ENCODE data around the gene PIGS.

DNA sequence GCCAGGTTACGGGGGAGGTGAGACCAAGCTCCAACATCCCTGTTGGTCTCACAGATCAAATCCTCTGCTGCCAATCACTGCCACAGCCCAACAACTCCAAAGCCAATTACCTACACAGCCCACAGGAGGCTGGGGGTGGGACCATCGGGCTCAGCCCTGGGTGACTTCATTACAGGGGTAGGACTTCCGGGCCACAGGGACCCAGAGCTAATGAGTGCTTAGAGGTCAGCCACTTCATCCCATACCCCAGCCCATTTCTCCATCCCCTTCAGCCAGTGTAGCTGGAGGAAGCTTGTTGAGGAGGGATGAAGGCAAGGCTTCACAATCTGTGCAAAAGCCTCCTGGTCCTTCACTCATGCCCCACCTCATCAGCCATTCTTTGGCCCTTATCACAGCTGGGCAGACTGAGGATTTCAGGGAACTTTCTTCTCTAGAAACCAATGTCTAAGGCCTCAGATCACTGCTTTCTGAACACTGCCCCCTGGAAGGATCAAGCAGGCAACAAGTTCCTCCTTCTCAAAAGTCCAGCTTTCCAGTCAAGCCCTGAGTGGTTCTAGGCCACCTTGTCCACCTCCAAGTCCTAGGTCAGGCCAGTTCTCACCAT is 59.4 kb downstream of the PIGS start:
- TF ChIP-seq, protein P1, sequence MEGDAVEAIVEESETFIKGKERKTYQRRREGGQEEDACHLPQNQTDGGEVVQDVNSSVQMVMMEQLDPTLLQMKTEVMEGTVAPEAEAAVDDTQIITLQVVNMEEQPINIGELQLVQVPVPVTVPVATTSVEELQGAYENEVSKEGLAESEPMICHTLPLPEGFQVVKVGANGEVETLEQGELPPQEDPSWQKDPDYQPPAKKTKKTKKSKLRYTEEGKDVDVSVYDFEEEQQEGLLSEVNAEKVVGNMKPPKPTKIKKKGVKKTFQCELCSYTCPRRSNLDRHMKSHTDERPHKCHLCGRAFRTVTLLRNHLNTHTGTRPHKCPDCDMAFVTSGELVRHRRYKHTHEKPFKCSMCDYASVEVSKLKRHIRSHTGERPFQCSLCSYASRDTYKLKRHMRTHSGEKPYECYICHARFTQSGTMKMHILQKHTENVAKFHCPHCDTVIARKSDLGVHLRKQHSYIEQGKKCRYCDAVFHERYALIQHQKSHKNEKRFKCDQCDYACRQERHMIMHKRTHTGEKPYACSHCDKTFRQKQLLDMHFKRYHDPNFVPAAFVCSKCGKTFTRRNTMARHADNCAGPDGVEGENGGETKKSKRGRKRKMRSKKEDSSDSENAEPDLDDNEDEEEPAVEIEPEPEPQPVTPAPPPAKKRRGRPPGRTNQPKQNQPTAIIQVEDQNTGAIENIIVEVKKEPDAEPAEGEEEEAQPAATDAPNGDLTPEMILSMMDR (IDR thresholded peaks at IDR 0.05): no peak
- no peak for TF ChIP-seq POLR2A (IDR thresholded peaks at IDR 0.05)
- TF ChIP-seq POLR2AphosphoS5 (IDR thresholded peaks at IDR 0.05): no peak
